Lung (tissue), 16 donors: ENCODE results near the gene LRGUK. TPM values are rescaled to one million over a fixed set of nuclear protein-coding genes. Genes with fewer than 3 reads are reported as not detected.
"Not testable (repeated sequence)": the region's sequence is repeated elsewhere in the genome, so short reads cannot be mapped to it uniquely, and the experiment has no call there.

Experiments used
- ATAC-seq: fragments of 200-7000 bp; cut with Tn5 transposase; one replicate; pipeline ENCODE4 v1.9.1; 2020; ENCODE audit warnings: moderate number of reproducible peaks; ENCODE audit not compliant: insufficient read depth, low FRiP score
- DNase-seq, 3 donors: peaks; one replicate each; pipeline ENCODE4 v3.0.0-alpha.2; 2013 to 2017
- H3K27ac ChIP-seq, 2 donors: one replicate each; pipeline ENCODE4 v1.5.1; 2013; ENCODE audit warnings: mild to moderate bottlenecking in 2 of 2, moderate library complexity in 2 of 2, control low read depth in 1 of 2, inconsistent platforms in 1 of 2, low read depth in 1 of 2, low read length in 1 of 2
- H3K27me3 ChIP-seq, 3 donors: one replicate each; pipeline ENCODE4 v1.5.1; 2013; ENCODE audit warnings: low read length in 2 of 3; ENCODE audit not compliant: control insufficient read depth in 3 of 3, insufficient read depth in 3 of 3
- H3K36me3 ChIP-seq, 4 donors: one replicate each; pipeline ENCODE4 v1.5.1; 2013; ENCODE audit warnings: low read length in 4 of 4, mild to moderate bottlenecking in 1 of 4, moderate library complexity in 1 of 4; ENCODE audit not compliant: control insufficient read depth in 4 of 4, insufficient read depth in 4 of 4
- H3K4me1 ChIP-seq, 5 donors: one replicate each; pipeline ENCODE4 v1.5.1; 2013; ENCODE audit warnings: low read length in 5 of 5, mild to moderate bottlenecking in 2 of 5, moderate library complexity in 1 of 5; ENCODE audit not compliant: control insufficient read depth in 5 of 5, insufficient read depth in 5 of 5
- H3K4me3 ChIP-seq: one replicate; pipeline ENCODE4 v1.5.1; 2013; ENCODE audit warnings: mild to moderate bottlenecking, control low read depth, moderate library complexity
- H3K9ac ChIP-seq, 2 donors: one replicate each; pipeline ENCODE4 v1.5.1; 2013; ENCODE audit warnings: low read length in 2 of 2, control low read depth in 1 of 2; ENCODE audit not compliant: insufficient read depth in 1 of 2
- H3K9me3 ChIP-seq, 4 donors: one replicate each; pipeline ENCODE4 v1.5.1; 2013; ENCODE audit warnings: low read length in 3 of 4, mild to moderate bottlenecking in 1 of 4, moderate library complexity in 1 of 4; ENCODE audit not compliant: control insufficient read depth in 4 of 4, insufficient read depth in 3 of 4
- CTCF ChIP-seq: IDR thresholded peaks from 2 replicates; pipeline ENCODE4 v1.5.1; 2012; ENCODE audit warnings: mild to moderate bottlenecking; ENCODE audit errors: control extremely low read depth, extremely low read depth
- WGBS, 2 donors: extraction: QIAGEN DNeasy Blood & Tissue Kit; methylation state at CpG; one replicate each; pipeline ENCODE4 v1.1.7; 2013; 5-methylcytosine and 5-hydroxymethylcytosine counted together
- long read RNA-seq, 5 donors: transcript quantifications; one replicate each; lab custom pipeline, GENCODE V29; 2026
- polyA plus RNA-seq, 2 donors: library from polyadenylated mRNA; stranded (reverse); fragments of 200-250 nt; gene quantifications; one replicate each; pipeline ENCODE4 v1.2.1, GENCODE V29; 2013
- total RNA-seq, 2 donors: library from RNA; depleted of rRNA in 1 of 2; stranded (reverse); fragments of >200 nt in 1 of 2; gene quantifications; one replicate each; pipeline ENCODE4 v1.2.1, GENCODE V29; 2014 to 2021
- donor health status: control.
- donor health status: control.
- donor health status: Bipolar disorder and iron deficiency.
- donor health status: healthy.
- donor health status: DM: yes; HTN: yes; CAD: no.

Gene LRGUK
- 10 to 100 TPM in 1 of 2 donors, 1 to 10 TPM in 1; 4.4 to 10.4 TPM for total RNA-seq
- polyA plus RNA-seq: under 1 TPM; 0.55 to 0.57 TPM
- long read RNA-seq, donor 1: 0 reads
- long read RNA-seq, donor 2: 0 reads
- long read RNA-seq, donor 3: 0 reads
- long read RNA-seq, donor 4: 0 reads
- long read RNA-seq, donor 5, partial matches to known transcripts: 5 of 5 reads
- long read RNA-seq, donor 5, other reads (novel, unspliced or antisense): 0 of 5 reads

GRCh38 chr7:134126966-134127848, at the start of gene LRGUK:
Gene LRGUK, plus strand, starts transcription at chr7:134127340. Its CDS starts 28 bp downstream, at chr7:134127368.
- Histone ChIP-seq H3K9me3 (no peaks in the 10 kb centered on the region), H3K4me3 (peak within 1 kb of the TSS; percentile 57), H3K36me3 (no peaks in the 10 kb centered on the region), H3K27me3 (peaks cover 0 to under 1% (median 0%) of the 10 kb centered on the region in 3 donors), H3K4me1 (peaks cover 0 to 12% (median 0%) of the 10 kb centered on the region in 5 donors), H3K27ac (no peak within 1 kb of the TSS), H3K9ac (peak within 1 kb of the TSS; percentile 6 to 43)
- DNase-seq: peak; percentile 86 to 91 (median 89)
- peak; percentile 100 for ATAC-seq
- 0 to 2% methylated on average over 42 to 43 of the region's 43 CpGs for WGBS, 2 donors
- TF ChIP-seq CTCF: no peak

- H3K4me1 ChIP-seq, H3K4me3 ChIP-seq, H3K9ac ChIP-seq, ATAC-seq, H3K27ac ChIP-seq, H3K36me3 ChIP-seq, H3K27me3 ChIP-seq, H3K9me3 ChIP-seq, DNase-seq: not testable (repeated sequence)
- WGBS, 2 donors: 96 to 100% methylated on average over 2 of the region's 2 CpGs
These were observed 49.6 kb upstream of the LRGUK start for GRCh38 chr7:134077560-134077959.

GRCh38 chr7:134078991-134079390, 48.1 kb upstream of the LRGUK start:
- Histone ChIP-seq H3K4me1 (no peaks in the 10 kb centered on the region), H3K27ac (no peak overlapping the region), H3K36me3 (peaks cover 0 to 4% (median 0%) of the 10 kb centered on the region in 4 donors), H3K27me3 (no peaks in the 10 kb centered on the region), H3K9me3 (no peaks in the 10 kb centered on the region), H3K4me3 (no peak overlapping the region), H3K9ac (no peak overlapping the region)
- ATAC-seq: no peak
- no peak for TF ChIP-seq CTCF
- WGBS, 2 donors: 50 to 54% methylated on average over 2 of the region's 2 CpGs
- DNase-seq: peak in 1 of 3 donors; percentile 19

- no peaks in the 10 kb centered on the region for H3K4me1 ChIP-seq
- no peak overlapping the region for H3K9ac ChIP-seq
- peaks cover 0 to 4% (median 0%) of the 10 kb centered on the region in 4 donors for H3K9me3 ChIP-seq
- no peak overlapping the region for H3K27ac ChIP-seq
- 91 to 94% methylated on average over 1 of the region's 1 CpG for WGBS, 2 donors
- no peak for ATAC-seq
- H3K36me3 ChIP-seq: no peaks in the 10 kb centered on the region
- no peak for DNase-seq
- TF ChIP-seq CTCF: no peak
- no peaks in the 10 kb centered on the region for H3K27me3 ChIP-seq
- no peak overlapping the region for H3K4me3 ChIP-seq
These were observed 45.4 kb upstream of the LRGUK start for GRCh38 chr7:134081695-134082094.
